IMR-90 (cell line): ENCODE data around the gene ARSD.
"Not testable (repeated sequence)": the region's sequence is repeated elsewhere in the genome, so short reads cannot be mapped to it uniquely, and the experiment has no call there.

Experiments
- MAFK ChIP-seq: IDR thresholded peaks from 2 replicates; pipeline ENCODE4 v1.6.1; 2012; ENCODE audit warnings: low read depth, low read length, improper control_type of control experiment
- POLR2A ChIP-seq: IDR thresholded peaks from 2 replicates; pipeline ENCODE4 v1.6.1; 2012; ENCODE audit warnings: mild to moderate bottlenecking, low read depth, low read length
- RFX5 ChIP-seq: IDR thresholded peaks from 2 replicates; pipeline ENCODE4 v1.8.0; 2012; ENCODE audit warnings: low read depth, mild to moderate bottlenecking, low read length, moderate library complexity
- TF ChIP-seq, protein P1 (sequence below): conservative IDR thresholded peaks from 2 replicates; pipeline ENCODE4 v1.5.1; 2012; ENCODE audit warnings: mild to moderate bottlenecking, low read depth, low read length, improper control_type of control experiment

DNA sequence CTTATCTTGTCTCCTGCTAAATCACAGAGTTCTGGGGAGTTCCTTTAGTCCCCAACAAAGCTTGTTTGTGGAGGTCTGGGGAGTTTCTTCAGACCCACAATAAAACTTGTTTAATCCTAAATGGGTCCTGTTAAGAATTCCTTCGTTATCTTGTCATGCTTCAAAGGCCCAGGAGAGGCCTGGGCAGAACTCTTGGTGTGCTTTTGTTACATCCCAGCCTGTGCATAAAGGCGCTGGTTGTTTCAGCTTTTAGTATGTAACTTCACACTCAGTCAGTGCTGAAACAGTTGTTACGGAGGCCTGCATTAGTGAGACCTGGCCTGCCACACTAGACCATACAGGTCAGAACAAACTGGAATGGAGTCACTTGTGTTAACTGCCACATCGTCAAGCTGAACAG lies 2.9 kb downstream of the ARSD start:
- TF ChIP-seq POLR2A, RFX5, MAFK: not testable (repeated sequence)
- TF ChIP-seq, protein P1, sequence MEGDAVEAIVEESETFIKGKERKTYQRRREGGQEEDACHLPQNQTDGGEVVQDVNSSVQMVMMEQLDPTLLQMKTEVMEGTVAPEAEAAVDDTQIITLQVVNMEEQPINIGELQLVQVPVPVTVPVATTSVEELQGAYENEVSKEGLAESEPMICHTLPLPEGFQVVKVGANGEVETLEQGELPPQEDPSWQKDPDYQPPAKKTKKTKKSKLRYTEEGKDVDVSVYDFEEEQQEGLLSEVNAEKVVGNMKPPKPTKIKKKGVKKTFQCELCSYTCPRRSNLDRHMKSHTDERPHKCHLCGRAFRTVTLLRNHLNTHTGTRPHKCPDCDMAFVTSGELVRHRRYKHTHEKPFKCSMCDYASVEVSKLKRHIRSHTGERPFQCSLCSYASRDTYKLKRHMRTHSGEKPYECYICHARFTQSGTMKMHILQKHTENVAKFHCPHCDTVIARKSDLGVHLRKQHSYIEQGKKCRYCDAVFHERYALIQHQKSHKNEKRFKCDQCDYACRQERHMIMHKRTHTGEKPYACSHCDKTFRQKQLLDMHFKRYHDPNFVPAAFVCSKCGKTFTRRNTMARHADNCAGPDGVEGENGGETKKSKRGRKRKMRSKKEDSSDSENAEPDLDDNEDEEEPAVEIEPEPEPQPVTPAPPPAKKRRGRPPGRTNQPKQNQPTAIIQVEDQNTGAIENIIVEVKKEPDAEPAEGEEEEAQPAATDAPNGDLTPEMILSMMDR = not testable (repeated sequence)
